Nephron (organoid): Measurements from ENCODE around the gene P2RY11.

Experiments
- H3K27ac Mint-ChIP-seq, 3 experiments: 2 replicates each; pipeline ENCODE4 v1.8.0; 2020; ENCODE audit warnings: mixed read lengths in 3 of 3, mild to moderate bottlenecking in 2 of 3, moderate library complexity in 1 of 3
- H3K27me3 Mint-ChIP-seq: 2 replicates; pipeline ENCODE4 v1.8.0; 2021; ENCODE audit warnings: low read depth, mild to moderate bottlenecking, moderate library complexity, mixed read lengths
- H3K36me3 Mint-ChIP-seq: 2 replicates; pipeline ENCODE4 v1.8.0; 2020; ENCODE audit warnings: low read depth, mixed read lengths
- H3K4me1 Mint-ChIP-seq: 2 replicates; pipeline ENCODE4 v1.8.0; 2020; ENCODE audit warnings: mixed read lengths
- H3K4me3 Mint-ChIP-seq, 3 experiments: 2 replicates each; pipeline ENCODE4 v1.8.0; 2020; ENCODE audit warnings: mild to moderate bottlenecking in 3 of 3, mixed read lengths in 3 of 3, moderate library complexity in 2 of 3
- H3K9me3 Mint-ChIP-seq: 2 replicates; pipeline ENCODE4 v1.8.0; 2020; ENCODE audit warnings: mixed read lengths
- CTCF ChIP-seq, 3 experiments: fragments of 200-600 bp; sonication (generic); IDR thresholded peaks; one replicate each; pipeline ENCODE4 v1.5.0; 2021; ENCODE audit warnings: antibody characterized with exemption in 3 of 3; ENCODE audit not compliant: unreplicated experiment in 3 of 3

Gene P2RY11

DNA sequence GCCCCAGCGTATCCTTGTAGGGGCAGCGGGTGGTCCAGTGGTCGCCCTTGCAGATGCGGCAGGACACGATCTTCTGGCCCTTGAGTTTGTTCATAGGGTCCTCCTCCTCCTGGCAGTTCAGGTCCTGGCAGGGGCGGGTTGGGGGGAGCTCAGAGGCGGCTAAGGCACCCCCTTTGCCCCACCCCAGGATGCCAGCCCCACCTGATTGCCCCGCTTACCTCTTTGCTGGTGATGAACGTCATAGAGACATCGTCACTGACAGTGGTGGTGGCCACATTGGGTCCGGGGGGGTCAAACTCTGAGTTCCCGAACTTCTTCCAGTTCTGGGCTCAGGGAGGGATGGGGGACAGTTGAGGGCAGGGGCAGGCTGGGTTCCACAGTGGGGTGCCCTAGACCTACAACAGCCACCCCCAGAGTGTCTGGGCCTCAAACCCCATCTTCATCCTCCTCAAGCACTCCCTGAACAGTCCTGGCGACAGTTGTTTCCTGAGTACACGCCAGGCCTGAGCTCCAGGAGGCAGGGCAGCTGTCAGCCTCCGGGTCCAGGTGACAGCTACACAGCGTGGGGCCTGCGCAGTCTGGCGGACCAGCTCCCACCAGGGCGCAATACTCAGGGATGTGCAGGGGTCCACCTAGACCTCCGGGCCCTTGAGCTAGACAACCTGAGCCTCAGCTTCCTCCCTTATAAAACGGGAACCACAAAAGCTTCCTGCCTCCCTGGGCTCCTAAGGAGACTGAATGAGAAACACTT lies 5.5 kb downstream of the P2RY11 start:
- Mint-ChIP-seq H3K4me3 (peak overlapping the region; percentile 61 to 69 (median 64)), H3K36me3 (peaks cover 9% of the 10 kb centered on the region), H3K9me3 (no peaks in the 10 kb centered on the region), H3K4me1 (peaks cover 11% of the 10 kb centered on the region), H3K27ac (no peak overlapping the region), H3K27me3 (peaks cover 1% of the 10 kb centered on the region)
- no peak for TF ChIP-seq CTCF (IDR thresholded peaks at IDR 0.05; ENCODE audit: unreplicated experiment in 3 of 3)

- H3K9me3 Mint-ChIP-seq = no peaks in the 10 kb centered on the region
- peak overlapping the region; percentile 80 to 91 (median 89) for H3K27ac Mint-ChIP-seq
- no peak for TF ChIP-seq CTCF (IDR thresholded peaks at IDR 0.05; ENCODE audit: unreplicated experiment in 3 of 3)
- peaks cover 3% of the 10 kb centered on the region for H3K27me3 Mint-ChIP-seq
- peaks cover 11% of the 10 kb centered on the region for H3K4me1 Mint-ChIP-seq
- peaks cover 9% of the 10 kb centered on the region for H3K36me3 Mint-ChIP-seq
- peak overlapping the region; percentile 97 to 98 (median 97) for H3K4me3 Mint-ChIP-seq
These were observed 7.5 kb downstream of the P2RY11 start for GRCh38 chr19:10118960-10119359.

DNA sequence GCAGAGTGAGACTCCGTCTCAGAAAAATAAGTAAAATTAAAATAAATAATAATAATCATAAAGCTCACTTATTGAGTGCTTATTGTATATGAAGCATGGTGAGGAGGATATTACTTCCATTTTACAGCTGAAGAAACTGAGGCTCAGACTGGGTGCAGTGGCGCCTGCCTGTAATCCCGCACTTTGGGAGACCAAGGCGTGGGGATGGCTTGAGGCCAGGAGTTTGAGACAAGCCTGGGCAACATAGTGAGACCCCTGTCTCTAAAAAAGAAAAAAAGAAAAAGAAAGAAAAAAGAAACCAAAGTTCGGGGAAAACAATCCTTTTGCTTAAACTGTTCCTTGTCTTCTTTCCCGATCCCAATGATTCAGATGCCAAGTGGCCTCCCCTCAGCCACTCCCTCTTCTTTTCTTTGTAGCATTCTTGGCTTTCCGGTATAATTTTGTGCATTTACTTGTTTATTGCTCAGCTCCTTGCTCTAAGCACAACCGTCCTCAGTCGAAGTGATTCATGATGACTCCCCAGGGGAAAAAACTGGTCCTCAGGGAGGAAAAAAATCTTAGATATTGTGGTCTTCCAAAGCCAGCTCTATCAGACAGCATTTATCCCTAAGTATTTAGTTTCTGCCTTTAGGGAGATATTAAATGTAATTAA lies 9.2 kb downstream of the P2RY11 start:
- Mint-ChIP-seq H3K27ac (peak overlapping the region in 2 of 3 experiments; percentile 63 to 78), H3K4me3 (peak overlapping the region; percentile 61 to 84 (median 80)), H3K36me3 (peaks cover 14% of the 10 kb centered on the region), H3K27me3 (peaks cover 3% of the 10 kb centered on the region), H3K4me1 (peaks cover 11% of the 10 kb centered on the region), H3K9me3 (no peaks in the 10 kb centered on the region)
- no peak for TF ChIP-seq CTCF (IDR thresholded peaks at IDR 0.05; ENCODE audit: unreplicated experiment in 3 of 3)

DNA sequence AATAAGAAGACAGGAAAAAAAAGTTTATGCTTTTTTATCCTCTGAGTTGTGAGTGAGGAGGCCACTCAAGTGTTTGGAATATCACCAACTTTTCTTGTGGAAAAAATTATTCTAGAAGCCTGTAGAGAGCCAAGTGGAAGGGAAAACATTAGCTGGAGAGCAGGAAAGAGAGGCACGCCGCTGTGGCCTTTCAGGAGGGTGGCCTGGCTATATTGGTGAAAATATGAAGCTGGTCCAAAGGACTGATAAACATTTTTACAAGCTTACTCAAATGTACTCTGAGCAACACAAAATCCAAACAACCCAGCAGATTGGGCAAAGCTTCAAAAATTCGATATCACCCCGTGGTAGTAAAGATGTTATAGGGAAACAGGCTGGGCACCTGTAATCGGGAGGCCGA lies 10.6 kb downstream of the P2RY11 start:
- no peak overlapping the region for H3K4me3 Mint-ChIP-seq
- peaks cover 11% of the 10 kb centered on the region for H3K4me1 Mint-ChIP-seq
- peak overlapping the region in 2 of 3 experiments; percentile 37 to 79 for H3K27ac Mint-ChIP-seq
- H3K9me3 Mint-ChIP-seq = no peaks in the 10 kb centered on the region
- TF ChIP-seq CTCF (IDR thresholded peaks at IDR 0.05; ENCODE audit: unreplicated experiment in 3 of 3) = no peak
- H3K36me3 Mint-ChIP-seq = peaks cover 13% of the 10 kb centered on the region
- peaks cover 3% of the 10 kb centered on the region for H3K27me3 Mint-ChIP-seq

GRCh38 chr19:10124429-10124828 lies 12.9 kb downstream of the P2RY11 start:
- Mint-ChIP-seq H3K36me3 (peaks cover 14% of the 10 kb centered on the region), H3K9me3 (no peaks in the 10 kb centered on the region), H3K27ac (no peak overlapping the region), H3K4me3 (no peak overlapping the region), H3K27me3 (peaks cover 3% of the 10 kb centered on the region), H3K4me1 (peaks cover 11% of the 10 kb centered on the region)
- no peak for TF ChIP-seq CTCF (IDR thresholded peaks at IDR 0.05; ENCODE audit: unreplicated experiment in 3 of 3)
